Amniotic stem cell (primary cell): ENCODE data around the gene S1PR5.

Experiments used
- DNase-seq: peaks from one replicate; lab custom pipeline; 2025; lab: John Stamatoyannopoulos, UW

The S1PR5 gene

GRCh38 chr19:10514211-10515145, 2.8 kb downstream of the S1PR5 start:
- no peak for DNase-seq

- DNase-seq = no peak
Measured at GRCh38 chr19:10513223-10513622, 4.0 kb downstream of the S1PR5 start.

GRCh38 chr19:10510301-10510802, 6.9 kb downstream of the S1PR5 start:
- DNase-seq = no peak

- no peak for DNase-seq
Measured at GRCh38 chr19:10508707-10509106, 8.5 kb downstream of the S1PR5 start.

GRCh38 chr19:10508036-10508435, 9.2 kb downstream of the S1PR5 start:
- DNase-seq = no peak

- no peak for DNase-seq
Measured at GRCh38 chr19:10505583-10506229, 11.5 kb downstream of the S1PR5 start.

GRCh38 chr19:10503002-10503789, 14.1 kb downstream of the S1PR5 start, which contains the start of gene KEAP1:
Gene KEAP1, minus strand, starts transcription at chr19:10503356. Its CDS starts 3,323 bp downstream, at chr19:10500033.
- DNase-seq = no peak

GRCh38 chr19:10502524-10503001, 14.7 kb downstream of the S1PR5 start:
- DNase-seq = peak; percentile 59

GRCh38 chr19:10501971-10502523, 15.2 kb downstream of the S1PR5 start:
- DNase-seq = no peak

- no peak for DNase-seq
Measured at GRCh38 chr19:10500247-10500592, 17.0 kb downstream of the S1PR5 start.

GRCh38 chr19:10499550-10500246, 17.5 kb downstream of the S1PR5 start:
- no peak for DNase-seq

- no peak for DNase-seq
Measured at GRCh38 chr19:10497371-10497770, 19.9 kb downstream of the S1PR5 start.

GRCh38 chr19:10491472-10492047, 25.7 kb downstream of the S1PR5 start:
- DNase-seq = no peak

- DNase-seq = no peak
Measured at GRCh38 chr19:10486551-10486950, 30.7 kb downstream of the S1PR5 start.

- no peak for DNase-seq
Measured at GRCh38 chr19:10478903-10479384, 38.3 kb downstream of the S1PR5 start.

GRCh38 chr19:10478476-10478875, 38.8 kb downstream of the S1PR5 start:
- DNase-seq = no peak

GRCh38 chr19:10474962-10475451, 42.2 kb downstream of the S1PR5 start:
- DNase-seq = no peak

GRCh38 chr19:10473192-10473591, 44.1 kb downstream of the S1PR5 start:
- no peak for DNase-seq

- DNase-seq = peak; percentile 24
Measured at GRCh38 chr19:10471909-10472308, 45.3 kb downstream of the S1PR5 start.

- no peak for DNase-seq
Measured at GRCh38 chr19:10468133-10468532, 49.1 kb downstream of the S1PR5 start.
